Measurements from ENCODE around the gene ZNF138. TPM values are rescaled to one million over a fixed set of nuclear protein-coding genes. Genes with fewer than 3 reads are reported as not detected.

Gene ZNF138
- total RNA-seq, 1 donor from 2014 or later: 6.6 TPM

- no peak for DNase-seq (ENCODE audit: low read depth)
- no peak overlapping the region for H3K4me3 ChIP-seq (ENCODE audit: low read depth, low read length)
- no peak for TF ChIP-seq CTCF (conservative IDR thresholded peaks at IDR 0.05; ENCODE audit: low read depth, low read length)
Observed at GRCh38 chr7:64863969-64864368, 69.7 kb downstream of the ZNF138 start.

GRCh38 chr7:64867863-64868440 lies 73.7 kb downstream of the ZNF138 start:
- no peak overlapping the region for H3K4me3 ChIP-seq (ENCODE audit: low read depth, low read length)
- DNase-seq (ENCODE audit: low read depth): no peak
- no peak for TF ChIP-seq CTCF (conservative IDR thresholded peaks at IDR 0.05; ENCODE audit: low read depth, low read length)

GRCh38 chr7:64868499-64868898 lies 74.3 kb downstream of the ZNF138 start:
- H3K4me3 ChIP-seq (ENCODE audit: low read depth, low read length): no peak overlapping the region
- no peak for DNase-seq (ENCODE audit: low read depth)
- TF ChIP-seq CTCF (conservative IDR thresholded peaks at IDR 0.05; ENCODE audit: low read depth, low read length): no peak

- no peak for DNase-seq (ENCODE audit: low read depth)
- no peak overlapping the region for H3K4me3 ChIP-seq (ENCODE audit: low read depth, low read length)
- no peak for TF ChIP-seq CTCF (conservative IDR thresholded peaks at IDR 0.05; ENCODE audit: low read depth, low read length)
Observed at GRCh38 chr7:64869121-64869725, 75.0 kb downstream of the ZNF138 start.

- DNase-seq (ENCODE audit: low read depth): no peak
- no peak overlapping the region for H3K4me3 ChIP-seq (ENCODE audit: low read depth, low read length)
- no peak for TF ChIP-seq CTCF (conservative IDR thresholded peaks at IDR 0.05; ENCODE audit: low read depth, low read length)
Observed at GRCh38 chr7:64869912-64870562, 75.8 kb downstream of the ZNF138 start.

- no peak overlapping the region for H3K4me3 ChIP-seq (ENCODE audit: low read depth, low read length)
- DNase-seq (ENCODE audit: low read depth): no peak
- TF ChIP-seq CTCF (conservative IDR thresholded peaks at IDR 0.05; ENCODE audit: low read depth, low read length): no peak
Observed at GRCh38 chr7:64870656-64871055, 76.4 kb downstream of the ZNF138 start.

All from epithelial cell of proximal tubule (primary cell).